K562 (cell line): ENCODE measurements around the gene CTSH.

ENCODE experiments used
- CTCF ChIP-seq, 3 experiments: IDR thresholded peaks in 2 of 3; conservative IDR thresholded peaks in 1 of 3; 2 replicates each; pipeline ENCODE4 v1.5.1; 2011 to 2012; ENCODE audit warnings: low read length in 3 of 3, mild to moderate bottlenecking in 3 of 3, control low read depth in 2 of 3, improper control_type of control experiment in 1 of 3, inconsistent platforms in 1 of 3, low read depth in 1 of 3, mixed read lengths in 1 of 3, moderate library complexity in 1 of 3; ENCODE audit not compliant: insufficient read depth in 2 of 3
- DPF2 ChIP-seq: fragments of 450-650 bp; IDR thresholded peaks from 2 replicates; pipeline ENCODE4 v1.6.1; 2016
- EZH2 ChIP-seq: IDR thresholded peaks from 2 replicates; pipeline ENCODE4 v1.6.1; 2012; ENCODE audit warnings: low read depth, mild to moderate bottlenecking, inconsistent platforms, low read length, borderline replicate concordance
- PCBP2 ChIP-seq: fragments of 200-400 bp; formaldehyde crosslinking; IDR thresholded peaks from 2 replicates; pipeline ENCODE4 v1.6.1; 2018; ENCODE audit warnings: low read length, low read depth, mild to moderate bottlenecking, moderate library complexity; ENCODE audit not compliant: poor library complexity, severe bottlenecking
- RAD21 ChIP-seq, 2 experiments: fragments of 250-450 bp in 1 of 2; fragments of 450-650 bp in 1 of 2; sonication (Bioruptor Pico) in 1 of 2; formaldehyde crosslinking in 1 of 2; IDR thresholded peaks in 1 of 2; conservative IDR thresholded peaks in 1 of 2; 2 replicates each; pipeline versions ENCODE4 v1.4.0 to v1.8.0; 2020 to 2022; ENCODE audit warnings: mild to moderate bottlenecking in 2 of 2, moderate library complexity in 1 of 2
- SRF ChIP-seq, 2 experiments: fragments of 250-450, 450-650 bp in 1 of 2; sonication (Bioruptor Pico) in 1 of 2; sonication (generic) in 1 of 2; formaldehyde crosslinking; IDR thresholded peaks; 2 replicates each; pipeline versions ENCODE4 v1.5.0 to v1.5.1; 2020 to 2022; ENCODE audit warnings: mild to moderate bottlenecking in 1 of 2, missing genetic modification reagents in 1 of 2
- ZNF232 ChIP-seq: sonication (generic); formaldehyde crosslinking; IDR thresholded peaks from 2 replicates; pipeline ENCODE4 v1.8.0; 2022; ENCODE audit warnings: mild to moderate bottlenecking, missing genetic modification reagents
- TF ChIP-seq, protein P1 (sequence below): sonication (generic); formaldehyde crosslinking; IDR thresholded peaks from 2 replicates; pipeline ENCODE4 v1.8.1; 2022; ENCODE audit warnings: missing genetic modification reagents

DNA sequence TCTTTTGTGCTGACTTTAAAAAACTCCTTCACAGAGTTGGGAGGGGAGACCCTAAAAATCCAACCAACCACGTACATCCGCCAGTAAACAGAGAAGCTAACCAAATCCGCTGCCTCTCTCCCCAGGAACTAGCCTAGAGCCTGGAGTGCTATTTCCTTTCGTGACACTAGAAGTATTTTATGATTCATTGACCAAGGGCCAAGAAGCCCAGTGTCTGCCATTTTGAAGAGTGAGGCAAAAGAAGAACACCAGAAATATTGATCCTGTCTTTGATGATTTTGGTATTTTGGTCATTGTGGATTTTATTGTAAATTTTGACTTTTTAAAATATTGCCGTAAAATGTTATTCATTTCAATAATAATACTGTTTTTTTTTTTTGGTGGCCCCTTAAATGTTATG is 10.5 kb upstream of the CTSH start:
- TF ChIP-seq, protein P1, sequence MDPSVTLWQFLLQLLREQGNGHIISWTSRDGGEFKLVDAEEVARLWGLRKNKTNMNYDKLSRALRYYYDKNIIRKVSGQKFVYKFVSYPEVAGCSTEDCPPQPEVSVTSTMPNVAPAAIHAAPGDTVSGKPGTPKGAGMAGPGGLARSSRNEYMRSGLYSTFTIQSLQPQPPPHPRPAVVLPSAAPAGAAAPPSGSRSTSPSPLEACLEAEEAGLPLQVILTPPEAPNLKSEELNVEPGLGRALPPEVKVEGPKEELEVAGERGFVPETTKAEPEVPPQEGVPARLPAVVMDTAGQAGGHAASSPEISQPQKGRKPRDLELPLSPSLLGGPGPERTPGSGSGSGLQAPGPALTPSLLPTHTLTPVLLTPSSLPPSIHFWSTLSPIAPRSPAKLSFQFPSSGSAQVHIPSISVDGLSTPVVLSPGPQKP (CRISPR knock-in tag) = no peak
- TF ChIP-seq EZH2 (no peak), ZNF232 (CRISPR knock-in tag) (no peak), PCBP2 (no peak), CTCF (IDR thresholded peaks at IDR 0.05 in 2 of 3, conservative IDR thresholded peaks at IDR 0.05 in 1 of 3; ENCODE audit: insufficient read depth in 2 of 3, low read depth in 1 of 3, low read length in 3 of 3) (no peak), SRF (CRISPR knock-in tag; IDR thresholded peaks at IDR 0.05) (no peak), RAD21 (CRISPR knock-in tag; conservative IDR thresholded peaks at IDR 0.05 in 1 of 2, IDR thresholded peaks at IDR 0.05 in 1 of 2) (no peak), DPF2 (no peak)
